Measurements from ENCODE around the gene CELSR1. TPM values are rescaled to one million over a fixed set of nuclear protein-coding genes. Genes with fewer than 3 reads are reported as not detected.
A peak's percentile ranks its signal among the peaks of the same experiment; 100 is the strongest.

CELSR1 gene
- total and polyA plus RNA-seq, 2 donors (not counting 1 experiment from before 2014, with no cell fraction given) = 30.2 to 34.8 TPM

- H3K4me3 ChIP-seq (ENCODE audit: control extremely low read depth in 1 of 5, extremely low read depth in 1 of 5, insufficient read depth in 1 of 5, low read depth in 2 of 5, low read length in 4 of 5) = no peak overlapping the region
- H3K27me3 ChIP-seq (replicated peaks in 1 of 4; ENCODE audit: control extremely low read depth in 1 of 4, control insufficient read depth in 3 of 4, insufficient read depth in 4 of 4, low read length in 3 of 4) = peaks cover 0 to 6% (median 0%) of the 10 kb centered on the region in 4 experiments
- no peaks in the 10 kb centered on the region for H3K27me3 Mint-ChIP-seq
- peak overlapping the region; percentile 51 for H3K4me2 ChIP-seq (replicated peaks; ENCODE audit: low read depth, low read length, poor library complexity, severe bottlenecking)
- H3K9ac ChIP-seq (ENCODE audit: low read length) = no peak overlapping the region
- H4K20me1 ChIP-seq (ENCODE audit: control insufficient read depth, insufficient read depth, low read length, poor library complexity, severe bottlenecking) = peaks cover 15% of the 10 kb centered on the region
- H3K36me3 ChIP-seq (replicated peaks in 1 of 2; ENCODE audit: control extremely low read depth in 1 of 2, control insufficient read depth in 1 of 2, extremely low read depth in 1 of 2, insufficient read depth in 2 of 2, low read length in 1 of 2) = peaks cover 0 to 35% of the 10 kb centered on the region in 2 experiments
- ChIA-PET CTCF (interaction anchor here (0.6 to 5.5 kb wide), 42 partner anchors 8 to 435 kb away, joined by 3 to 142 read pairs (median 4); partner anchors contain the start of gene CELSR1), POLR2A (interaction anchor here (0.6 to 1.0 kb wide), 4 partner anchors 175 to 625 kb away, joined by 3 to 8 read pairs (median 3); no protein-coding TSS in a partner anchor)
- H3K9me3 Mint-ChIP-seq (ENCODE audit: insufficient read depth) = no peaks in the 10 kb centered on the region
- H3K4me3 Mint-ChIP-seq = no peak overlapping the region
- WGBS (ENCODE audit: insufficient coverage) = 22% methylated on average over 15 of the region's 19 CpGs
- peaks cover 0 to 3% (median 0%) of the 10 kb centered on the region in 3 donors for H3K9me3 ChIP-seq (ENCODE audit: control extremely low read depth in 1 of 3, control insufficient read depth in 2 of 3, insufficient read depth in 1 of 3, low read length in 2 of 3)
- ATAC-seq (ENCODE audit: low read depth) = peak; percentile 48
- H2AFZ ChIP-seq (ENCODE audit: insufficient read depth, low read depth, low read length, poor library complexity, severe bottlenecking) = no peak overlapping the region
- peak; percentile 89 for DNase-seq
- H3K79me2 ChIP-seq (ENCODE audit: control insufficient read depth, insufficient read depth, low read length) = no peaks in the 10 kb centered on the region
- TF ChIP-seq CTCF (IDR thresholded peaks at IDR 0.05) (peak; percentile 93), EZH2 (IDR thresholded peaks at IDR 0.05; ENCODE audit: borderline replicate concordance, insufficient read depth, low read depth, low read length, poor library complexity, severe bottlenecking) (no peak)
- peaks cover 15% of the 10 kb centered on the region for H3K4me1 Mint-ChIP-seq
- peaks cover 4 to 55% of the 10 kb centered on the region in 2 donors for H3K4me1 ChIP-seq (ENCODE audit: control insufficient read depth in 2 of 2, insufficient read depth in 2 of 2, low read length in 2 of 2)
- H3K27ac Mint-ChIP-seq = no peak overlapping the region
- no peak overlapping the region for H3K27ac ChIP-seq (ENCODE audit: low read length in 2 of 2)
- intact Hi-C loops (cut with micrococcal nuclease) = loop anchor here (1.0 to 10.0 kb wide), 2 partner anchors 67 to 175 kb away; no protein-coding TSS in a partner anchor
These were observed 169.7 kb downstream of the CELSR1 start for GRCh38 chr22:46367707-46368191.
